Measurements from ENCODE around the gene GPD1.

DNA sequence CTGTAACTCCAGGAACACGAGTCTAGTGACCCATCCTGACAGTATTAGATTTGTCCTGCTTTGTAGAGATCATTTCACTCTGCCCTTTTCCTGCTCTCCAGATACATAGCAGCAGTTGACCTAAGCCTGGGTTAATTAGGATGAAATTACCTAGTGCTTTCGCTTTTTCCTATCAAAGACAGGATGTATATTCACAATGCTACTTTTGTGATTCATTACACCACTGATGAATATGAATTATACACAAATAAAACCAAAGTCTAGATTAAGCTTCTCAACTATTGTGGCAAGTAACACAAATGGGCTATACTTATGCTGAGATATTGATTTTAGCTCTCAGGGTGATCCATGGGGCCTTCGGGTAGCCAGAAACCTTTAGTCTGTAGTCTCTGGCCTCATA lies 45.5 kb downstream of the GPD1 start:
- TF ChIP-seq GATA2 (IDR thresholded peaks at IDR 0.05; ENCODE audit: low read depth, low read length) (no peak), GATA3 (IDR thresholded peaks at IDR 0.05; ENCODE audit: low read depth, low read length) (no peak)
